Putamen (tissue), 1 donor: ENCODE results near the gene RGS9.

Experiments used
- DNase-seq: peaks from one replicate; pipeline ENCODE4 v3.0.0-alpha.2; 2016; ENCODE audit warnings: low spot score

Gene RGS9

GRCh38 chr17:65219124-65219523 lies 82.0 kb downstream of the RGS9 start:
- DNase-seq, result no peak

GRCh38 chr17:65219707-65220106 lies 82.5 kb downstream of the RGS9 start:
- no peak for DNase-seq

GRCh38 chr17:65220732-65221131 lies 83.6 kb downstream of the RGS9 start:
- DNase-seq, result no peak

GRCh38 chr17:65222214-65222738 lies 85.1 kb downstream of the RGS9 start:
- DNase-seq, result no peak

- no peak for DNase-seq
Measured at GRCh38 chr17:65225061-65225460, 87.9 kb downstream of the RGS9 start.

GRCh38 chr17:65226227-65226626 lies 89.1 kb downstream of the RGS9 start:
- DNase-seq, result no peak

- DNase-seq, result no peak
Measured at GRCh38 chr17:65227637-65228036, 90.5 kb downstream of the RGS9 start.

GRCh38 chr17:65228287-65228686 lies 91.1 kb downstream of the RGS9 start:
- no peak for DNase-seq

GRCh38 chr17:65228734-65229620 lies 91.8 kb downstream of the RGS9 start:
- DNase-seq, result no peak

- no peak for DNase-seq
Measured at GRCh38 chr17:65229621-65229995, 92.4 kb downstream of the RGS9 start.

GRCh38 chr17:65230040-65230439 lies 92.9 kb downstream of the RGS9 start:
- DNase-seq, result no peak

GRCh38 chr17:65231086-65231485 lies 93.9 kb downstream of the RGS9 start:
- DNase-seq, result no peak

- DNase-seq, result peak; percentile 38
Measured at GRCh38 chr17:65231662-65232335, 94.6 kb downstream of the RGS9 start.

- DNase-seq, result no peak
Measured at GRCh38 chr17:65235284-65235683, 98.1 kb downstream of the RGS9 start.

GRCh38 chr17:65236321-65236720 lies 99.2 kb downstream of the RGS9 start:
- no peak for DNase-seq

- peak; percentile 34 for DNase-seq
Measured at GRCh38 chr17:65243838-65244625, 106.9 kb downstream of the RGS9 start.

- no peak for DNase-seq
Measured at GRCh38 chr17:65246252-65246651, 109.1 kb downstream of the RGS9 start.

GRCh38 chr17:65249774-65250173 lies 112.6 kb downstream of the RGS9 start:
- no peak for DNase-seq

GRCh38 chr17:65254166-65254565 lies 117.0 kb downstream of the RGS9 start:
- no peak for DNase-seq

- DNase-seq, result no peak
Measured at GRCh38 chr17:65259281-65259680, 122.1 kb downstream of the RGS9 start.

GRCh38 chr17:65259696-65260485 lies 122.7 kb downstream of the RGS9 start:
- DNase-seq, result no peak

GRCh38 chr17:65260626-65261025 lies 123.5 kb downstream of the RGS9 start:
- DNase-seq, result no peak
